IPS-NIHi7 (cell line): ENCODE data around the gene CATSPERD.
A peak's percentile ranks its signal among the peaks of the same experiment; 100 is the strongest.

Experiments used
- DNase-seq: peaks from one replicate; pipeline ENCODE4 v3.0.0; 2012; ENCODE audit warnings: mixed read lengths; ENCODE audit errors: extremely low spot score

The CATSPERD gene, protein sequence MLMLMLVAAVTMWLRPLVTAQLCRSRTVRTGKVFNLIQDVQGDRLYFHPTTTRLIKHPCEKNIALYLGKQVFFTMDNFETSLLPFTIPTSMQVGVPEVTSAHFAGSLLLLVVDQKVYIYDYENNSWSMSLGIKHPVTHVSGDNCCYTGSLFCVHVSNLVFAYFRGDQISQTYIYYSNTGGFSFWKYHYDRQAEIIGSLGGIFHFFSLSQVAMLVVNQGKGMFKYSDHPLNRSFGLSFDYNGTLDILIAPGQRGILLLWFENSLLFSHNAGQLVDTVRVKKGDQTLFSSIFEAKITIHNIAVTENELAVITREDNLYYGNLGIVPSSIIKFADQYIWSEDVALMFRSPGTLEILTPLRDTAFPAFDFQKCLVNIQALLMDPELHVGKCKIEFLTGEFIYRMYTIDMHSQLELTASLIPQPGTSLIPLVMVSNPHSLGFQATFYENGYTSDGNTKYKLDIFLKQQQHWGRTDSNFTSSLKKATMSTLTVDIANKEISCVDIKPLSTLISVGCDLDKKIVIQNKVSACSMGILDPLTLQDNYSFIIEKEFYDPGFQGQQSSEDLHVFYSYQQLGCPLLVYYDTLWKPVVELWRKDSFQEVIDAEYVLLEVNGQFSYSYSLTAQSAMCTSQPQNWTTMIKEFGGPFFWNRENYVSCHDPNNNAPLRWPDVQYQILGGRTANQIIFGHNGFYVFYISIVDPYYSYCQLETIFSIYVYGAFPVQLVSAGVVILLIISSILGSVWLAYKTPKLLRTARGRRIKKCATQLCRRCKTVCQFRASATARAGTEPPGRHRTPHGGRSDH

DNA sequence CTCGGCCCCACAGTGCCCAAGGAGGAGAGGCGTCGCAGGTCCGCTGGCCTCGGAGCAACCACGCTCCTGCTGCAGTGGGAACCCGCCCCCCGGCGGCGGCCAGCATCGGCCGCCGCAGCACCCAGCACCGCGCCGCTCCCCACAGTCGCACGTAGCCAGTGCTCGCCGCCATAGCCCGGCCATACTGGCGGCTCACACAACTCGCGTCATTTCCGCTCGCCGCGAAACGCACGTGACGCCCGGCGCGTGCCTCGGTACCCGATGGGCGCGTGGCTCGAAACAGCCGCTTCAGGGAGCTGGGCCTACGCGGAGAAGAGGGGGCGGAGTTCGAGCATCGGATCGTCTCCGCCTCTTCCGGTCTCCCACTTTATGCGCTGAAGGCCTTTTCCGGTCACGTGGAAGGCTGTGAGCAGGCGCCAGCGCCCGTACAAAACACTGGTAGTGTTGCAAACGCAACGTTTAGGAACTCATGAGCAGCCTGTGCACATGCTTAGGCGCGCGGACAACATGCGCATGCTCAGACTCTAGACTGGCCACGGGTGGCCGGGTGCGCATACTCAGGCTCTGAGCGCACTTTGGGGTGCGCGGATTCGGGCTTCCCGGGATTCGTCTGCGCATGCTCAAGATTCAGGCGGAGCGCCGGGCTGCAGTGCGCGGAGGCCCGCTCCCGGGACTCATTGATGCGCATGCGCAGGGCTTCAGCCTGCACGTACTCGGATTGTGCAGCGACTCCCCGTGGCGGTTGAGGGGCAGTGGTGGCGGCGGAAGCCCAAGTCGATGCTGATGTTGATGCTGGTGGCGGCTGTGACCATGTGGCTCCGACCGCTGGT, at the start of gene CATSPERD, which contains the start of gene LONP1:
CATSPERD (plus strand) TSS at position 677 of the 830 bp plus-strand sequence; CDS start at position 778, 101 bp downstream.
LONP1 (minus strand) TSS at position 186 of the 830 bp plus-strand sequence; CDS start at position 172, 14 bp downstream.
- DNase-seq = peak; percentile 100

GRCh38 chr19:5671600-5671999, 48.8 kb upstream of the CATSPERD start:
- DNase-seq = no peak

GRCh38 chr19:5672708-5673459, 47.6 kb upstream of the CATSPERD start:
- DNase-seq = no peak

DNA sequence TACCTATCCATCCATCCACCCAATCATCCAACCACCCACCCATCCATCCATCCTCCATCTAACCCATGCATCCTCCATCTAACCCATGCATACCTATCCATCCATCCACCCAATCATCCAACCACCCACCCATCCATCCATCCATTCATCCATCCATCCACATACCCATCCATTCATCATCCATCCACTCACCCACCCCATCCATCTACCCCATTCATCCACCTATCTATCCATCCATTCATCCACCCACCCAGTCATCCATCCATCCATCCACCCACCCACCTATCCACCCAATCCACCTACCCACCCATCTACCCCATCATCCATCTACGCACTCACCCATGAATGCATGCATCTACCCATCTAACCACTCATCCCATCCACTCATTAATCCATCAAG, 46.7 kb upstream of the CATSPERD start:
- no peak for DNase-seq

DNA sequence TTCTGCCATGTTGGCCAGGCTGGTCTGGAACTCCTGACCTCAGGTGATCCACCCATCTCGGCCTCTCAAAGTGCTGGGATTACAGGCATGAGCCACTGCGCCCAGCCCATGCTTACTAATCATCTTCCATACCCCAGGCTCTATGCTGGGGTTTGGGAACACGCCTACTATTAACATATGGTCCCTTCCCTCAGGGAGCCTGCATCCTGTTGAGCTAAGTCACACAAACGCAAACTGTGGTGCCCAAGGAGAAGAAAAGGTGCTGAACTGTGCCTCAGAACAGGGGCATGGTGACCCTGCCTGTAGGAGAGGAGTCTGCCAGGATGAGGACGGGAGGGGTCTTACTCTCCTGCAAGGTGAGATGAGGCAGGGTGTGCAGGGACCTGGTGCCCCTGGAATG, 45.7 kb upstream of the CATSPERD start:
- DNase-seq = no peak

GRCh38 chr19:5676105-5676771, 44.2 kb upstream of the CATSPERD start:
- no peak for DNase-seq

- DNase-seq = no peak
Observed at GRCh38 chr19:5676772-5677105, 43.7 kb upstream of the CATSPERD start.

- no peak for DNase-seq
Observed at GRCh38 chr19:5677136-5677535, 43.3 kb upstream of the CATSPERD start.

- DNase-seq = no peak
Observed at GRCh38 chr19:5677580-5677979, 42.9 kb upstream of the CATSPERD start.

GRCh38 chr19:5678071-5678718, 42.2 kb upstream of the CATSPERD start:
- no peak for DNase-seq

DNA sequence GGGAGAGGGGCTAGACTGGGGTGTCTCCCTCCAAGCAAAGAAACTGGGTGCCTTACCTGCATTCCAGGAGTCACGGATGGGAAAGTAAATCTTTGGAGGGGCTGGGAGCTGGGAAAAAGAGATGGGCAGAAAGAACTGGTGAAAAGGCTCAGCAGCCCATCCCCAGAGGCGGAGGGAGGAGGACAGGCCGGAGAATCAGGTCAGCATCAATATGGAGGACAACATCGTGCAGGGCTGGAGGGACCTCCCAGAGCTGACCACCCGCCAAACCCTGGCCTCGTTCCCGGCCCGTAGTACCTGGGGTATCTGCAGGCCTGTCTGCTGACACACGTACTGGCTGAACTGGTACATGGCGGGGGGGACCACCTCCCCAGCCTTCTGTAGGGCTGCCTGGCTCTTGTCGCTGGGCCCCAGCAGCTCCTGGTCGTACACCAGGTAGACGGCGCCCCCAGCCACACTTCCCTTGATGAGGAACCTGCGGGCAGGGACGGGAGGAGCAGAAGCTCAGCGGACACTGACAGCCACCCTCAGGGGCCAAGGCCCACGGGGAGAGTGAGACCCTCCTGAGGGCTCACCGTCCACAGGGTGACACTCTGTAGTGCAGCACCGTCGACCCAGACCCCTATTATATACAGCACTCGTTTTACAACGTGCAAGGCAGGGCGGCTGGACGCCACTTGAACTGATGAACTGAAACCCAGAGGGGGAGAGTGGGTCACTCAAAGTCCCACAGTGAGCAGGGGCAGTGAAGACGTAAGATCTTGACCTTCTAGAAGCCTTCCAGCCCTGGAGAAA, 41.0 kb upstream of the CATSPERD start:
- DNase-seq = no peak

GRCh38 chr19:5680084-5680436, 40.4 kb upstream of the CATSPERD start:
- DNase-seq = peak; percentile 56

GRCh38 chr19:5680437-5681368, 39.7 kb upstream of the CATSPERD start, which contains the start of the genes HSD11B1L and MICOS13:
Gene HSD11B1L, plus strand, starts transcription at chr19:5681027. Its CDS starts 3,806 bp downstream, at chr19:5684833.
Gene MICOS13, minus strand, starts transcription at chr19:5680516. Its CDS starts 30 bp downstream, at chr19:5680486.
- peak; percentile 97 for DNase-seq

DNA sequence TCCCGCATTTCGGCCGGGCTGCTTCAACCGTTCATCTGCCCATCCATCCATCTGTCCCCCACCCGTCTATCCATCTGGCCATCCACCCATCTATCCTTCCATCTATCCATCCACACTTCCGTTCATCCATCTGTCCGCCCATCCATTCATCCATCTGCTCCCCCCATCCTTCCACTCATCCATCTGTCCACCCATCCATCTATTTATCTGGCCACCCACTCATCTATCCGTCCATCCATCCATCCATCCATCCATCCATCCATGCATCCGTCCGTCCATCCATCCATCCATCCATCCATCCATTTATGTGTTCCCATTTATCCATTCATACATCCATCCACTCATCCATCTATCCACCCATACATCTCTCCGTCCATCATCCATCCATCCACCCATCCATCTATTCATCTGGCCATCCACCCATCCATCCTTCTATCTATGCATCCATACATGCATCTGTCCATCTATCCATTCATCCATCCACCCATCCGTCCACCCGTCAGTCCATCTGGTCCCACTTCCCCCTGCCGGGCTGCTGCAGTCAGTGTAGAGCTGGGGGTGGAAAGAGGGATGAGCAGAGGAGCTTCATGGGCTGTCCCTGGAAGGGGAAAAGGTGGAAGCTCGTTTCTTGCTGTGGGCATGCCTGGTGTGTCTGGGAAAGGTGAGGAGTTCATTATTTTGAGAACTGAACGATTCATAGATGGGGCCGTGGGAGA, 38.9 kb upstream of the CATSPERD start:
- no peak for DNase-seq

DNA sequence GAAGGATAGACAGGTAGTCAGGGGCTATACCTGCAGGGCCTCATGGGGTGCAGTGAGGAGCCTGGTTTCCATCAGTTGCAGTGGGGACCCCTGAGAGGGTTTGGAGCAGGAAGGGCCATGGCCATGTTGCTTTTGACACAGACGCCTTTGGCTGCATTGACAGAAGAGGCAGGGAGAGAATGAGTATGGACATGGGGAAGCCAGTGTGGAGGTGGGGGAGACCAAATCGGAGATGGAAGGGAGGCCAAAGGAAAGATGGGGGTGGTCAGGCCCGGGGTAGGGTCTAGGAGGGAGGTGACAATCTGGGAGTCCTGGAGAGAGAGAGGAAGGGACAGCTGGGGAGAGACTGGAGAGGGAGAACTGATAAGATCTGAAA, 38.3 kb upstream of the CATSPERD start:
- DNase-seq = no peak

DNA sequence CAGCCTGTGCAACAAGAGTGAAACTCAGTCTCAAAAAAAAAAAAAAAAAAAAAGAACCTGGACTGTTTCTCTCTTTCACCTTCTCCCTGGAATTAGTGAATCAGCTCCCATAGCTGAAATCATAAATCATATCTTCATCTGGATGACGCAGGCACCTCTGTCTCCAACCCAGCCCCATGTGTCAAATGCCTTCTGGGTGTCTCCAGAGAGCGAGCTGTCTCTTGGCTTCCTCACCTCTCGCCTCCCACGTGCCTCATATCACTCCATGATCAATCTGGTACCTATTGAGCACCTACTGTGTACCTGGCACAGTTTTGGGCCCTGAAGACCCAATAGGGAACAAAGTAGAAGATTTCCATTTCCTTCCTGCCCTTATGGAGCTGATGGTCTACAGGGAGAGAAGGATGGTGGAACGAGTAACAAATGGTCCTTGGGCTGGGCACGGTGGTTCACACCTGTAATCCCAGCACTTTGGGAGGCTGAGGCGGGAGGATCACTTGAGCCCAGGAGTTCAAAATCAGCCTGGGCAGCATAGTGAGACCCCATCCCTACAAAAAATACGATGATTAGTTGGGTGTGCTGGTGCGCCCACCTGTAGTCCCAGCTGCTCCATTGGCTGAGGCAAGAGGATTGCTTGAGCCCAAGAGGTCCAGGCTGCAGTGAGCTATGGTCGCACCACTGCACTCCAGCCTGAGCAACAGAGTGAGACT, 37.1 kb upstream of the CATSPERD start:
- no peak for DNase-seq
